ENCODE data around the gene FN3K.

DNA sequence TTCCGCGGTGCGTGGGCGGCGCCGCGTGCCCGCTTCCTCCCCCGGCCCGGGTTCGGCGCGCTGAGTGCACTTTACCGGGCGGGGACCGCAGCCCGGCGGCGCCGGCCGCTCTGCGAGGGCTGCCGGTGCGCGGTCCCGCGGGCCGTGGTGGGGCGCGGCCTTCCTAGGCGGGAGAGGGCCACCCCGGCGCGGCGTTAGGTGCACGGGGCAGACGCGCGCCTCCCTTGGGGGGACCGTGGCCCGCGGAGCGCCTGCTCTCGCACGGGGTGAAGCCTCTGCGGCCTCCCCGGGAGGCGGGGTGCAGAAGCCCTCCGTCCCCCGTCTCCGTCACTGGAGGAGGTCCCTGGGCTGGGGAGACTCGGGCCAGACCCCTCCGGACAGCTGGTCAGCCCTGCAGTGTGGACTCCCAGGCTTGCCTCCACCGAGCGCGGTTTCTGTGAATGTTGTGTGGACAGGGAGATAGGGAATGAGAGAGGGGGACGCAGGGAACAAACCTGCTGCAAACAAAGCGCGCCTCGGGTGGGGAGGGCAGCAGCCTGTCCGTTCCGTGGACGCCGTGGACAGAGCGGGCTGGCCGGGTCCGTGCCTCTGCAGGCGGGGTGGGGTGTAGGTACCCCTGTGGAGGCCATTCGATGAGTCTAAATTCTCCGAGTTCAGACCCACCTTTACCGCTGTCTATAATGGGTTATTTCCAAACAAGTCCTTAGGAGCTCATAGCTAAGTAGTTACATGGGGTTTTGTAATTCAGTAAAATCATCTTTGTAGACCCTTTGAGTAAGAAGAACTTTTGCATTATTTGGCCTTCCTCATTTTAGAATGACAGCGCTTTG, 17.2 kb downstream of the FN3K start:
- no peak for TF ChIP-seq GATA3 (IDR thresholded peaks at IDR 0.05; ENCODE audit: low read depth, low read length)
- TF ChIP-seq GATA2 (IDR thresholded peaks at IDR 0.05; ENCODE audit: low read depth, low read length) = no peak
